NCI-H1092 (cell line): ENCODE results near the gene ECD.

Source experiments
- DNase-seq: peaks from one replicate; lab custom pipeline; 2025; lab: John Stamatoyannopoulos, UW

ECD gene

GRCh38 chr10:73096449-73097304, 71.1 kb downstream of the ECD start, which contains the start of gene P4HA1:
P4HA1 (minus strand) TSS chr10:73096866; CDS start chr10:73074883, 21,983 bp downstream.
- DNase-seq, result peak; percentile 90

DNA sequence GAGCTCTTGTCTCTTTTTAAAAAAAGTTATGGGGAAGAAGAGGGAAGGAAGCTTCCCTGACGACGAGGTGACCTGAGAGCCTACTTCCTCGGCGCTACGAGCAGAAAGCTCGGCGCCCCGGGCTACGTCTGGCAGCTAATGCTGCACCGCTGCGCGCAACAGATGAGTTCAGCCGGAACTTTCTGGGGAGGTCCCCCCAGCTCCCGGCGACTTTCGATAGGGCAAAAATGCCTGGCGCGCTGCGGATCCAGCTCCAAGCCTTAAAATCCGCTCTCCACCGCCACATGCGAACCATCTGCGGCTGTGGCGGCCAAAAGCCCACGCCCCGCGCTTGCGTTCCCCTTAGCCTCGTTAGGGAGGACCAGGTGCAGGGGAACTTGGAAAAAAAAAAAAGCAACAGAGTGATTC, 71.8 kb downstream of the ECD start:
- no peak for DNase-seq

- DNase-seq, result no peak
Measured at GRCh38 chr10:73095481-73096021, 72.3 kb downstream of the ECD start.

- no peak for DNase-seq
Measured at GRCh38 chr10:73094986-73095480, 72.8 kb downstream of the ECD start.

DNA sequence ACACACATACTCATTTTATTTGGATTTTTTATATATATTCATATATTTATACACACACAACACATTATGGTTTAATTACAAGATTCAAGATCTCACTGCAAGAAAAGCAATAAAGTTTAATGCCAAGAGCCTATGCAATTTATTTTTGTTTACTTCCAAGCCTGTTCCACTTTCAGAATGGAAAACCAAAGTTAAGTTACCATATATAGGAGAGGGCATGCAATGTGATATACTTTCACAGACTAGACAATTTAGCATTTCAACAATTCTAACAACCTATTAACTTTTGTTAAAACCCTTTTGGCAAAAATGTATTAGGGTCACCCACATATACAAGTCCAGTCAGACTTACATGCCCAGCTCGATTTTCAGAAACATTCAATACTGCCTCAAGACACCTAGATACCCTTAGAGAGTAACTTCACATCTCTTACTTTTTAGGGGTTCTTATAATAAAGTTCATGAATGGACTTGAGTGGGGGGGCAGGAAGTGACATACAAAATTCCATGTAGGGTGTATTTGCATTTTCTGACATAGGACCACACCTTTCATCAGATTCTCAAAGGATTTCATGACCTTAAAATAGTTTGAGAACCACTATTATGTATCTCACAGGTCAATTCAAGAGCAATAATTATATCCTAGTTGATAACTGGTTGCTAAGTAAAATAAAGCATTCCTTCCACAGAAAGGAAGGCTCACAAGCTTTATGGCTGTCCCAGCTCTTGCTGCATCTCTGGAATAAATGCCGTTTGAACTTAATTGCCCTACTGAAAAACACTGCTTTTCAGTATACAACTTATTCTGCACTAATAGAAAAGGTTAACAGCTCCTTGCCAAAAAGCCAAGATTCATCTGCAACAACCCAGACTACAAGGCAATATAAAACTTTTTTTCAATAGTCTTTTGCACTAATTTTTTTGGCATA, 73.6 kb downstream of the ECD start:
- DNase-seq, result no peak

DNA sequence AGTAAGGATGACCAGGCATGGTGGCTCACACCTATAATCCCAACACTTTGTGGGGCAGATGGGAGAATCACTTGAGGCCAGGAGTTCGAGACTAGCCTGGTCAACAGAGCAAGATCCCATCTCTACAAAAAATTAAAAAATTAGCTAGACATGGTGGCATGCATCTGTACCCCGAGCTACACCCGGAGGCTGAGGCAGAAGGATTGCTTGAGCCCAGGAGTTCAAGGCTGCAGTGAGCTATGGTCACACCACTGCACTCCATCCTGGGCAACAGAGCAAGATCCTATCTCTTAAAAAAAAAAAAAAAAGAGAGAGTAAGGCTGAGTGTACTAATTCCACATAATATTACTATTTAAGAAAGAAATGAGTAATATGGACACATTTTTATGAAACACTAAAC, 75.0 kb downstream of the ECD start:
- no peak for DNase-seq

- DNase-seq, result no peak
Measured at GRCh38 chr10:73088304-73088703, 79.5 kb downstream of the ECD start.

GRCh38 chr10:73086816-73087215, 81.0 kb downstream of the ECD start:
- no peak for DNase-seq

GRCh38 chr10:73084209-73084608, 83.6 kb downstream of the ECD start:
- no peak for DNase-seq
